Natural killer cell treated with Interleukin-12 subunit alpha and Interleukin-12 subunit beta and Interleukin-15 and Interleukin-18, amount 100 ng/mL, for 72 hours (primary cell): ENCODE data around the gene TYMS. TPM values are rescaled to one million over a fixed set of nuclear protein-coding genes. Genes with fewer than 3 reads are reported as not detected.
"Not testable (repeated sequence)": the region's sequence is repeated elsewhere in the genome, so short reads cannot be mapped to it uniquely, and the experiment has no call there.

Experiments
- ATAC-seq, 2 donors: fragments of 150-1000 bp; cut with Tn5 transposase in 1 of 2; sonication (Bioruptor Pico), chemical (Tn5 transposase) in 1 of 2; 2 replicates each; pipeline ENCODE4 v1.10.0; 2021
- DNase-seq: peaks from one replicate; pipeline ENCODE4 v3.0.0; 2022; ENCODE audit warnings: low spot score
- H3K27ac Mint-ChIP-seq, 2 donors: 1 replicate in 1 of 2; 2 replicates in 1 of 2; pipeline ENCODE4 v1.8.0; 2022; ENCODE audit warnings: mixed read lengths in 2 of 2, mild to moderate bottlenecking in 1 of 2, moderate library complexity in 1 of 2
- H3K27me3 Mint-ChIP-seq, 2 donors: 1 replicate in 1 of 2; 2 replicates in 1 of 2; pipeline ENCODE4 v1.8.0; 2022; ENCODE audit warnings: mixed read lengths in 2 of 2
- H3K36me3 Mint-ChIP-seq: one replicate; pipeline ENCODE4 v1.8.0; 2022; ENCODE audit warnings: mixed read lengths
- H3K4me1 Mint-ChIP-seq, 2 donors: 1 replicate in 1 of 2; 2 replicates in 1 of 2; pipeline ENCODE4 v1.8.0; 2022; ENCODE audit warnings: low read depth in 2 of 2, mixed read lengths in 2 of 2, mild to moderate bottlenecking in 1 of 2
- H3K4me3 Mint-ChIP-seq: one replicate; pipeline ENCODE4 v1.8.0; 2022; ENCODE audit warnings: mixed read lengths
- H3K9me3 Mint-ChIP-seq: 2 replicates; pipeline ENCODE4 v1.8.0; 2022; ENCODE audit warnings: mixed read lengths
- total RNA-seq, 2 donors: library from RNA; stranded (reverse); gene quantifications; one replicate each; pipeline ENCODE4 v1.2.3, GENCODE V29; 2022

The TYMS gene
- total RNA-seq, 2 donors from 2014 or later: 180 to 276 TPM

GRCh38 chr18:676736-677135 lies 19.3 kb downstream of the TYMS start:
- H3K4me3 Mint-ChIP-seq: no peak overlapping the region

DNA sequence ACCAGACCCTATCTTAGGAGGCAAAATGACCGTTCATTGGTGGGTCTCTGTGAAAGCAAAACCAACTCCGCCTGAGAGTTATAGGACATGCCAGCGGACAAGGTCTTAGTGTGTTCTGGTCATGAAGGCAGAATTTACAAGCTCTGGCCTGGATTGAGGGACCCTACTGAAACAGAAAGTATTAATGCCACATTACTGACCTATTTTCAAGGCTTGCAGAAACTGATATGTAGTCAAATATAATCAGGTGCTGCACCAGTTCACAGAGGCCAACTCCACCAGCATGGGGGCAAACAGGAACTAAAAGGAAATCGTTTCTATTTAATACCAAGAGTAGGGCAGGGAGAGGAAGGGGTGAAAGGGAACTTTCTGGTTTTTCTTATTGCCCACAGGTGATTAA lies 19.7 kb downstream of the TYMS start:
- Mint-ChIP-seq H3K9me3 (no peaks in the 10 kb centered on the region), H3K4me3 (no peak overlapping the region), H3K27ac (no peak overlapping the region), H3K36me3 (peaks cover 30% of the 10 kb centered on the region), H3K4me1 (peaks cover 7 to 11% of the 10 kb centered on the region in 2 donors), H3K27me3 (no peaks in the 10 kb centered on the region)
- DNase-seq (no peak), ATAC-seq (no peak)

More at GRCh38 chr18:676736-677135, 19.3 kb downstream of the TYMS start:
- DNase-seq: no peak
- H3K36me3 Mint-ChIP-seq: peaks cover 26% of the 10 kb centered on the region
- H3K27me3 Mint-ChIP-seq: no peaks in the 10 kb centered on the region
- peaks cover 3 to 6% of the 10 kb centered on the region in 2 donors for H3K4me1 Mint-ChIP-seq
- no peaks in the 10 kb centered on the region for H3K9me3 Mint-ChIP-seq
- H3K27ac Mint-ChIP-seq: no peak overlapping the region
- no peak for ATAC-seq

DNA sequence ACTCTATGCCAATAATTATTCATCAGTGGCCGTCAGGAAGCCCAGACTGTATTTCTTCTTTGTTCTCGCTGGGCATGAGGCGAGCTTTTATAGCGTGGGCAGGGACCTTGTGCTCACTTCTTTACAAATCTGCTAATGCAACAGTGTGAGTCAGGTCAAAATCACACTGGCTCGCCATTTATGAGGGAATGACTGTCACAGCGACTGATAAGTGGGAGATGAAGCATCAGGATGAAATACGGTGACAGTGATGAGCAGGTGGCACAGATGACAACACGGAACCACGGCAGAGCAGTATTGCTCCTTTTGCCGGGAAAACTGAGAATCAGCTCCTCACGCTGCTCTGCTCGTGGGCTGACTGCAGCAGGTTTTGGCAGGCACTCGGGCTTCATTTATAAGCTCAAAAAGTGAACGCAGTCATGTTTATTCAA lies 20.5 kb downstream of the TYMS start:
- H3K4me1 Mint-ChIP-seq: peaks cover 9 to 19% of the 10 kb centered on the region in 2 donors
- no peak for ATAC-seq

GRCh38 chr18:678482-679182 lies 21.2 kb downstream of the TYMS start:
- H3K4me1 Mint-ChIP-seq: peaks cover 9 to 19% of the 10 kb centered on the region in 2 donors
- DNase-seq (no peak), ATAC-seq (no peak)
- no peaks in the 10 kb centered on the region for H3K9me3 Mint-ChIP-seq
- H3K27ac Mint-ChIP-seq: no peak overlapping the region
- peaks cover 25% of the 10 kb centered on the region for H3K36me3 Mint-ChIP-seq
- no peaks in the 10 kb centered on the region for H3K27me3 Mint-ChIP-seq
- no peak overlapping the region for H3K4me3 Mint-ChIP-seq

More for the DNA sequence above, 20.5 kb downstream of the TYMS start:
- H3K36me3 Mint-ChIP-seq: peaks cover 25% of the 10 kb centered on the region
- no peak for DNase-seq
- no peak overlapping the region for H3K27ac Mint-ChIP-seq
- H3K4me3 Mint-ChIP-seq: no peak overlapping the region
- no peaks in the 10 kb centered on the region for H3K27me3 Mint-ChIP-seq
- H3K9me3 Mint-ChIP-seq: no peaks in the 10 kb centered on the region

- no peak overlapping the region for H3K27ac Mint-ChIP-seq
- H3K36me3 Mint-ChIP-seq: peaks cover 25% of the 10 kb centered on the region
Measured at GRCh38 chr18:679516-679915, 22.1 kb downstream of the TYMS start.

GRCh38 chr18:680392-680791 lies 22.9 kb downstream of the TYMS start:
- Mint-ChIP-seq H3K4me1 (peaks cover 9 to 19% of the 10 kb centered on the region in 2 donors), H3K36me3 (peaks cover 25% of the 10 kb centered on the region), H3K27ac (peak overlapping the region in 1 of 2 donors; percentile 77), H3K4me3 (no peak overlapping the region), H3K27me3 (no peaks in the 10 kb centered on the region), H3K9me3 (no peaks in the 10 kb centered on the region)
- DNase-seq: no peak
- ATAC-seq: no peak

More at GRCh38 chr18:679516-679915, 22.1 kb downstream of the TYMS start:
- H3K27me3 Mint-ChIP-seq: no peaks in the 10 kb centered on the region
- H3K9me3 Mint-ChIP-seq: no peaks in the 10 kb centered on the region
- DNase-seq (no peak), ATAC-seq (no peak)
- no peak overlapping the region for H3K4me3 Mint-ChIP-seq
- peaks cover 9 to 19% of the 10 kb centered on the region in 2 donors for H3K4me1 Mint-ChIP-seq

DNA sequence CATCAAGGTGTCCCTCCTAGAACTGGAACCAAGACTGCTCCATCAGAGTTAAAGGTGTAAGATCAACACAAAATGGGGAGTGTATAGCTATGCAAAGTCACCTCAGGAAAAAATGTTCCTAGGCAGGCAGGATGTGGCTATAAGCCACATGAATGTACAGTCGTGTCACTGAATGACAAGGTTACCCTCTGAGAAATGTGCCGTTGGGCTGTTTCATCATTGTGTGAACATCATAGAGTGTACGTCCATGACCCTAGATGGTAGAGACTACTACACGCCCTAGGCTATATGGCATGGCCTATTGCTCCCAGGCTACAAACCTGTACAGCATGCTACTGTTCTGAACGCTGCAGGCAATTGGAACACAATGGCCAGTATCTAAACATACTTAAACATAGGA lies 24.5 kb downstream of the TYMS start:
- ATAC-seq: peak; percentile 85 to 98
- peak; percentile 70 for DNase-seq
- Mint-ChIP-seq H3K9me3 (no peaks in the 10 kb centered on the region), H3K27ac (peak overlapping the region; percentile 77 to 79), H3K36me3 (peaks cover 13% of the 10 kb centered on the region), H3K4me3 (peak overlapping the region; percentile 50), H3K4me1 (peaks cover 9 to 19% of the 10 kb centered on the region in 2 donors), H3K27me3 (no peaks in the 10 kb centered on the region)

DNA sequence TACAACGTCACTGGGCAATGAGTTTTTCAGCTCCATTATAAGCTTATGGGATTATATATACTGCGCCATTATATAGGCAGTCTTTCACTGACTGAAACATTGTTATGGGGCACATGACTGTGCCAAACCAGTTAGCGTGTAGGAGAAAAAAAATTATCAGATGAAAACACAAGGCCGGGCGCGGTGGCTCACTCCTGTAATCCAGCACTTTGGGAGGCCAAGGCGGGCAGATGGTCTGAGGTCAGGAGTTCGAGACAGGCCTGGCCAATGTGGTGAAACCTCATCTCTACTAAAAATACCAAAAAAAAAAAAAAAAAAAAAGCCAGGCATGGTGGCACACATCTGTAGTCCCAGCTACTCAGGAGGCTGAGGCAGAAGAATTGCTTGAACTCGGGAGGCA lies 25.0 kb downstream of the TYMS start:
- peaks cover 9 to 19% of the 10 kb centered on the region in 2 donors for H3K4me1 Mint-ChIP-seq
- peak in 1 of 2 donors; percentile 1 for ATAC-seq
- H3K9me3 Mint-ChIP-seq, DNase-seq, H3K27me3 Mint-ChIP-seq: not testable (repeated sequence)
- H3K4me3 Mint-ChIP-seq: peak overlapping the region; percentile 50
- peaks cover 13% of the 10 kb centered on the region for H3K36me3 Mint-ChIP-seq
- peak overlapping the region; percentile 77 to 79 for H3K27ac Mint-ChIP-seq

DNA sequence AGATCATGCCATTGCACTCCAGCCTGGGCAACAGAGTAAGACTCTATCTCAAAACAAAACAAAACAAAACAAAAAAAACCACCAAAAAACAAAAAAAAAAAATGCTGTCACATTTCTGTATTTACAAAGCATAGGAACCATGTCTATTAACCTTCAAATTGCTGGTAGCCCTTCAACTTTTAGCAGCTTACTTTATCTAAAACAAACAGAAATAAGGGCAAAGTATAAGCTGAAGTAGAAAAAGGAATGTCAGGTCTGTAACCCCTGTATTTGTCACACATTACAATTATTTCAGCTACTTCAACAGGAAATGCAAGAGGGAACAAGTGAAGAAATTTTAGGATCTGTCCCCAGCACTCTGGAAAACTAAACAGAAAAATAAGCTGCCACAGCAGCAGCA lies 25.4 kb downstream of the TYMS start:
- H3K36me3 Mint-ChIP-seq: peaks cover 11% of the 10 kb centered on the region
- H3K27ac Mint-ChIP-seq: peak overlapping the region; percentile 77 to 79
- no peaks in the 10 kb centered on the region for H3K27me3 Mint-ChIP-seq
- H3K4me3 Mint-ChIP-seq: no peak overlapping the region
- no peaks in the 10 kb centered on the region for H3K9me3 Mint-ChIP-seq
- DNase-seq: no peak
- no peak for ATAC-seq
- peaks cover 9 to 19% of the 10 kb centered on the region in 2 donors for H3K4me1 Mint-ChIP-seq

- no peak for DNase-seq
- ATAC-seq: no peak
- H3K4me3 Mint-ChIP-seq: no peak overlapping the region
- H3K4me1 Mint-ChIP-seq: peaks cover 9 to 19% of the 10 kb centered on the region in 2 donors
- H3K27ac Mint-ChIP-seq: no peak overlapping the region
- H3K36me3 Mint-ChIP-seq: peaks cover 9% of the 10 kb centered on the region
- H3K9me3 Mint-ChIP-seq: no peaks in the 10 kb centered on the region
- no peaks in the 10 kb centered on the region for H3K27me3 Mint-ChIP-seq
Measured at GRCh38 chr18:683531-683930, 26.1 kb downstream of the TYMS start.

GRCh38 chr18:685438-685837 lies 28.0 kb downstream of the TYMS start:
- Mint-ChIP-seq H3K27me3 (no peaks in the 10 kb centered on the region), H3K4me3 (no peak overlapping the region), H3K27ac (no peak overlapping the region), H3K36me3 (peaks cover 9% of the 10 kb centered on the region), H3K9me3 (no peaks in the 10 kb centered on the region), H3K4me1 (peaks cover 9 to 19% of the 10 kb centered on the region in 2 donors)
- DNase-seq (no peak), ATAC-seq (no peak)

- no peak overlapping the region for H3K27ac Mint-ChIP-seq
Measured at GRCh38 chr18:686339-687111, 29.1 kb downstream of the TYMS start.

DNA sequence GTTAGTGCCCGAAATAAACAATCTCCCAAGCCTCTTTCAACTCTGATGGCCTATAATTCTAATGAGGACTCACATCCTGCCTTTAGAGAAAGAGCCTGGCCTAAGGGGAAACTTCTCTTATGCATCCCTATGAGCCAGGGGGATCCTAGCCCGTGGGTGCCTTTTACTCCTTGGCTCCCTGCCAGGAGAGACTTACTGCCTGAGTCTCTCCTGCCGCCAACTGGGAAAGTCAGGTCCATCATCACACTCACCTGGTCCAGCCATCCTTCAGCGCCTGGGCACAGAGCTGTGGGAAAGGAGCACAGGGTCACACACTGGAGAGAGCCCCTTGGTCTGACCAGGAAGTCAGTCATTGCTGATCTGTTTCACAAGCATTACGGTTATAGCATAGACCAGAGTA lies 30.9 kb downstream of the TYMS start:
- no peaks in the 10 kb centered on the region for H3K9me3 Mint-ChIP-seq
- H3K36me3 Mint-ChIP-seq: no peaks in the 10 kb centered on the region
- H3K27ac Mint-ChIP-seq: no peak overlapping the region
- H3K4me1 Mint-ChIP-seq: no peaks in the 10 kb centered on the region
- H3K27me3 Mint-ChIP-seq: no peaks in the 10 kb centered on the region
- DNase-seq: no peak
- peak in 1 of 2 donors; percentile 31 for ATAC-seq
- H3K4me3 Mint-ChIP-seq: no peak overlapping the region

More at GRCh38 chr18:686339-687111, 29.1 kb downstream of the TYMS start:
- H3K27me3 Mint-ChIP-seq: no peaks in the 10 kb centered on the region
- H3K36me3 Mint-ChIP-seq: peaks cover 9% of the 10 kb centered on the region
- peaks cover 9 to 15% of the 10 kb centered on the region in 2 donors for H3K4me1 Mint-ChIP-seq
- H3K4me3 Mint-ChIP-seq: no peak overlapping the region
- ATAC-seq: no peak
- H3K9me3 Mint-ChIP-seq: no peaks in the 10 kb centered on the region
- no peak for DNase-seq

DNA sequence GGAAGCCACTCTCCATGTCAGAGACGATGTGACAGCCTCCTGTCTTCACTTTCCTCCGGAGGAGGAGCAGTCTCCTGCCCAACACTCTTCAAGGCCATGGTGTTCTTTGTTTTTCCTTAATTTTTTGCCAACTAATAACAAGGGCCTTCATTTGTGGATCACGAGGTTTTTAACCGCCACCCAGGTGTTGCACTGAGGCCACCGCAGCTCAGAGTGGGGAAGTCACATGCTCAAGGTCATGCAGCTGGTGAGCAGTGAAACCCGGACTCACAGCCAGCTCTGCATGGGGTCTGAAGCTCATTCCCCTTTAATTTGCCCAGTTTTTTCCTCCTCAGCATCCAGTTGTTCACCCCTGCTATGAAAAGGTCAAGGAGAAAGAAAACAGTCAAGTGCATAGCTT lies 35.4 kb downstream of the TYMS start:
- Mint-ChIP-seq H3K36me3 (no peaks in the 10 kb centered on the region), H3K4me3 (no peak overlapping the region), H3K9me3 (no peaks in the 10 kb centered on the region), H3K4me1 (no peaks in the 10 kb centered on the region), H3K27me3 (no peaks in the 10 kb centered on the region), H3K27ac (peak overlapping the region in 1 of 2 donors; percentile 18)
- no peak for DNase-seq
- ATAC-seq: no peak
